Heart left ventricle (tissue), 16 donors: ENCODE data around the gene LHX2. TPM values are rescaled to one million over a fixed set of nuclear protein-coding genes. Genes with fewer than 3 reads are reported as not detected.
"Not testable (repeated sequence)": the region's sequence is repeated elsewhere in the genome, so short reads cannot be mapped to it uniquely, and the experiment has no call there.

Source experiments
- ATAC-seq, 4 donors: fragments of 200-7000 bp; cut with Tn5 transposase; one replicate each; pipeline ENCODE4 v1.9.1; 2020 to 2022; ENCODE audit warnings: moderate library complexity in 4 of 4, mild to moderate bottlenecking in 3 of 4, moderate number of reproducible peaks in 1 of 4
- DNase-seq, 5 donors: peaks; one replicate each; pipeline ENCODE4 v3.0.0-alpha.2; 2020
- H3K27ac ChIP-seq, 12 donors: fragments of 200-600 bp; sonication (generic) in 4 of 12; one replicate each; pipeline versions ENCODE4 v1.5.0 to v1.8.0; 2016 to 2022; ENCODE audit warnings: mild to moderate bottlenecking in 2 of 12
- H3K27me3 ChIP-seq, 9 donors: fragments of 200-600 bp; sonication (generic) in 2 of 9; one replicate each; pipeline versions ENCODE4 v1.5.1 to v1.8.0; 2016 to 2022; ENCODE audit warnings: mild to moderate bottlenecking in 3 of 9
- H3K36me3 ChIP-seq, 9 donors: fragments of 200-600 bp; sonication (generic) in 2 of 9; one replicate each; pipeline versions ENCODE4 v1.5.0 to v1.8.0; 2018 to 2022; ENCODE audit warnings: mild to moderate bottlenecking in 2 of 9
- H3K4me1 ChIP-seq, 12 donors: fragments of 200-600 bp; sonication (generic) in 4 of 12; one replicate each; pipeline versions ENCODE4 v1.5.0 to v1.8.0; 2016 to 2022; ENCODE audit warnings: mild to moderate bottlenecking in 3 of 12
- H3K4me3 ChIP-seq, 12 donors: fragments of 200-600 bp; sonication (generic) in 4 of 12; one replicate each; pipeline versions ENCODE4 v1.5.0 to v1.8.0; 2017 to 2022; ENCODE audit warnings: mild to moderate bottlenecking in 9 of 12, moderate library complexity in 4 of 12
- H3K9me3 ChIP-seq, 12 donors: fragments of 200-600 bp; sonication (generic) in 4 of 12; one replicate each; pipeline versions ENCODE4 v1.5.0 to v1.8.0; 2016 to 2022; ENCODE audit warnings: mild to moderate bottlenecking in 1 of 12
- POLR2A ChIP-seq, 2 donors: fragments of 450-650 bp; IDR thresholded peaks; one replicate each; pipeline ENCODE4 v1.6.1; 2017; ENCODE audit warnings: antibody characterized with exemption in 2 of 2, mild to moderate bottlenecking in 2 of 2, moderate library complexity in 2 of 2
- WGBS, 4 donors: extraction: QIAGEN DNeasy Blood & Tissue Kit in 2 of 4; methylation state at CpG; one replicate each; pipeline versions ENCODE4 v1.1.5 to v1.1.7; 2013 to 2018; 5-methylcytosine and 5-hydroxymethylcytosine counted together
- intact Hi-C, 10 donors: fragments of 100-400 bp; cut with DNase I; formaldehyde crosslinking; loops; one replicate each; pipeline versions ENCODE4 v1.11.1 to v1.14.2; 2022
- polyA plus RNA-seq, 2 donors: library from polyadenylated mRNA; stranded (reverse); fragments of 200-250 nt; gene quantifications; one replicate each; pipeline ENCODE4 v1.2.3, GENCODE V29; 2013
- total RNA-seq, 9 donors: library from RNA; depleted of rRNA in 2 of 9; stranded (reverse); fragments of >200 nt in 2 of 9; fragmentation: NEBNext Ultra II Directional in 3 of 9; extraction: Animal tissue kit (Norgen Biotek cat#: 25700) in 3 of 9; gene quantifications; one replicate each; pipeline versions ENCODE4 v1.1.0 to v1.2.4, GENCODE V29; 2016 to 2023
- TF ChIP-seq, protein P1 (sequence below), 12 donors: fragments of 200-600 bp; sonication (generic) in 4 of 12; IDR thresholded peaks; one replicate each; pipeline versions ENCODE4 v1.5.0 to v1.8.0; 2018 to 2022; ENCODE audit warnings: antibody characterized with exemption in 12 of 12, mild to moderate bottlenecking in 5 of 12
- donor health status: ischemic (EF 13 %, LVEDD 7.1; RV severe dilation, severe dysfunction).
- donor health status: healthy with polysubstance abuse.
- donor health status: DM: no; HTN: yes; CAD: no.
- donor health status: DM: no; HTN: no; CAD: no.
- donor health status: ischemic (EF 25% LVEDD 6.9; RV normal size, moderate dysfunction).
- donor health status: ischemic (EF 25% LVEDD 5.7; RV mildly dilated, moderate dysfunction).
- donor health status: healthy.
- donor health status: DM: yes; HTN: yes; CAD: no.
- donor health status: ischemic (EF 35%, LVEDD 5.7; RV mildly dilated, moderate dysfunction).
- donor health status: nonischemic (EF 11% LVEDD 7.7; RV severe dilation, severe dysfunction).
- donor health status: DM: yes; HTN: yes; CAD: no.
- donor health status: PGD.
- donor health status: ischemic (EF 29% LVEDD 5.4; RV normal size, mild dysfunction).
- donor health status: nonischemic (EF 23%, LVEDD 6.1; RV moderate dilation, normal function).

LHX2 gene
- total and polyA plus RNA-seq, 11 donors, result 0.10 to 1.3 (median 0.28) TPM; not detected in 5

GRCh38 chr9:123972618-123973017 is 39.0 kb upstream of the LHX2 start:
- no peaks in the 10 kb centered on the region for H3K36me3 ChIP-seq
- no peak for TF ChIP-seq POLR2A (IDR thresholded peaks at IDR 0.05)
- TF ChIP-seq, protein P1, sequence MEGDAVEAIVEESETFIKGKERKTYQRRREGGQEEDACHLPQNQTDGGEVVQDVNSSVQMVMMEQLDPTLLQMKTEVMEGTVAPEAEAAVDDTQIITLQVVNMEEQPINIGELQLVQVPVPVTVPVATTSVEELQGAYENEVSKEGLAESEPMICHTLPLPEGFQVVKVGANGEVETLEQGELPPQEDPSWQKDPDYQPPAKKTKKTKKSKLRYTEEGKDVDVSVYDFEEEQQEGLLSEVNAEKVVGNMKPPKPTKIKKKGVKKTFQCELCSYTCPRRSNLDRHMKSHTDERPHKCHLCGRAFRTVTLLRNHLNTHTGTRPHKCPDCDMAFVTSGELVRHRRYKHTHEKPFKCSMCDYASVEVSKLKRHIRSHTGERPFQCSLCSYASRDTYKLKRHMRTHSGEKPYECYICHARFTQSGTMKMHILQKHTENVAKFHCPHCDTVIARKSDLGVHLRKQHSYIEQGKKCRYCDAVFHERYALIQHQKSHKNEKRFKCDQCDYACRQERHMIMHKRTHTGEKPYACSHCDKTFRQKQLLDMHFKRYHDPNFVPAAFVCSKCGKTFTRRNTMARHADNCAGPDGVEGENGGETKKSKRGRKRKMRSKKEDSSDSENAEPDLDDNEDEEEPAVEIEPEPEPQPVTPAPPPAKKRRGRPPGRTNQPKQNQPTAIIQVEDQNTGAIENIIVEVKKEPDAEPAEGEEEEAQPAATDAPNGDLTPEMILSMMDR (IDR thresholded peaks at IDR 0.05), result no peak
- no peaks in the 10 kb centered on the region for H3K9me3 ChIP-seq
- no peak overlapping the region for H3K27ac ChIP-seq
- 94 to 97% (median 95%) methylated on average over 8 of the region's 8 CpGs for WGBS, 4 donors
- no peak for ATAC-seq
- DNase-seq, result no peak
- intact Hi-C loops, result no loop called here
- no peaks in the 10 kb centered on the region for H3K4me1 ChIP-seq
- peaks cover 0 to 29% (median 5%) of the 10 kb centered on the region in 9 donors for H3K27me3 ChIP-seq
- no peak overlapping the region for H3K4me3 ChIP-seq

DNA sequence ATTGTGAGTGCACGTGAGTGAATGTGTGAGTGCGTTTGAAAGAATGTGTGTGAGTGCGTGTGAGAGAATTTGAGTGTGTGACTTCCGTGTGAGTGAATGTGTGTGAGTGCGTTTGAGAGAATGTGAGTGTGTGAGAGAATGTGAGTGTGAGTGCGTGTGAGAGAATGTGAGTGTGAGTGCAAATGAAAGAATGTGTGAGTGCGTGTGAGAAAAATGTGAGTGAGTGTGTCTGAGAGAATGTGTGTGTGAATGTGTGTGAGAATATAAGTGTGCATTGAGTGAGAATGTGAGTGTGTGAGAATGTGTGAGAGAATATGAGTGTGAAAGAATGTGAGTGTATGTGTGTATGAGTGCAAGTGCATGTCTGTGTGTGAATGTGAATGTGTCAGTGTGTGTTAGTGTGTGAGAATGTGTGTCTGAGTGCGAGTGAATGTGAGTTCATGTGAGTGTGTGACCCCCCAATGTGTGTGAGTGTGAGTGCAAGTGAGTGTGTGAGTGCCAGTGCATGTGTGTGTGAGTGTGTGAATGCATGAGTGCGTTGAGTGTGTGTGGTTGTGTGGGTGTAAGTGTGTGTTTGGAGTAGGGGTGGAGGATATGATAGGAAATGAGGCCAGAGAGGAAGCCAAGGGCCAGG is 37.9 kb upstream of the LHX2 start:
- TF ChIP-seq, protein P1 (IDR thresholded peaks at IDR 0.05), result no peak
- no peak for TF ChIP-seq POLR2A (IDR thresholded peaks at IDR 0.05)
- intact Hi-C loops, result loop anchor here in 1 of 10 donors (2.0 kb wide), 1 partner anchor 17 kb away; no protein-coding TSS in a partner anchor
- no peak overlapping the region for H3K4me3 ChIP-seq
- H3K4me1 ChIP-seq, result no peaks in the 10 kb centered on the region
- no peaks in the 10 kb centered on the region for H3K36me3 ChIP-seq
- no peak overlapping the region for H3K27ac ChIP-seq
- peaks cover 0 to 21% (median 4%) of the 10 kb centered on the region in 9 donors for H3K27me3 ChIP-seq
- 84 to 94% (median 92%) methylated on average over 9 of the region's 9 CpGs for WGBS, 4 donors
- DNase-seq (no peak), ATAC-seq (no peak)
- H3K9me3 ChIP-seq, result no peaks in the 10 kb centered on the region

- intact Hi-C loops, result loop anchor here in 1 of 10 donors (2.0 kb wide), 1 partner anchor 16 kb away; no protein-coding TSS in a partner anchor
- no peak overlapping the region for H3K27ac ChIP-seq
- no peaks in the 10 kb centered on the region for H3K36me3 ChIP-seq
- 75 to 84% (median 80%) methylated on average over 7 to 12 of the region's 12 CpGs for WGBS, 4 donors
- ATAC-seq, result no peak
- TF ChIP-seq, protein P1 (IDR thresholded peaks at IDR 0.05), result no peak
- no peak for TF ChIP-seq POLR2A (IDR thresholded peaks at IDR 0.05)
- no peaks in the 10 kb centered on the region for H3K9me3 ChIP-seq
- DNase-seq, result no peak
- H3K4me1 ChIP-seq, result no peaks in the 10 kb centered on the region
- H3K4me3 ChIP-seq, result no peak overlapping the region
- H3K27me3 ChIP-seq, result peaks cover 0 to 23% (median 4%) of the 10 kb centered on the region in 9 donors
Measured at GRCh38 chr9:123974471-123974870, 37.1 kb upstream of the LHX2 start.

DNA sequence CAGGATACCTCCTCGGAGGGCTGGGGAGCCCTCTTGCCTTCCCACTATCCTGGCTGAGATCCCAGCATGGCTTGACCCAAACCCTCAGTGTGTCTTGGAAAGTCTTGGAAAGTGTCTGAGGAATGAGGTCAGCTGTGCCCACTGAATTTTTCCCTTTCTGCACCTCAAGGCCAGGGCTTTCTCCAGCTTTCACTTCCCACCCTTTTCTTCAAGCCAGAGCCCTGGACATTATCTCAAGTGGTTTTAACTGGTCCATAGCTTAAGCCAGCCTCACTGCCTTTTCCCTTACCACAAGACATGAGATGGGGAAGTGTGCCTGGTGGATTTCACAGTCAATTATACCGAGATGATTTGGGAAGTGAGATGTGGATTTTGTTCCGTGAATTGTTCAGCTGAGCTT is 35.7 kb upstream of the LHX2 start:
- intact Hi-C loops, result loop anchor here in 1 of 10 donors (2.0 kb wide), 1 partner anchor 15 kb away; no protein-coding TSS in a partner anchor
- DNase-seq (no peak), ATAC-seq (no peak)
- H3K36me3 ChIP-seq, result no peaks in the 10 kb centered on the region
- peaks cover 0 to 24% (median 12%) of the 10 kb centered on the region in 9 donors for H3K27me3 ChIP-seq
- H3K9me3 ChIP-seq, result no peaks in the 10 kb centered on the region
- no peaks in the 10 kb centered on the region for H3K4me1 ChIP-seq
- no peak for TF ChIP-seq POLR2A (IDR thresholded peaks at IDR 0.05)
- TF ChIP-seq, protein P1 (IDR thresholded peaks at IDR 0.05), result no peak
- no peak overlapping the region for H3K27ac ChIP-seq
- WGBS, 4 donors, result 36 to 44% (median 42%) methylated on average over 3 of the region's 3 CpGs
- no peak overlapping the region for H3K4me3 ChIP-seq

DNA sequence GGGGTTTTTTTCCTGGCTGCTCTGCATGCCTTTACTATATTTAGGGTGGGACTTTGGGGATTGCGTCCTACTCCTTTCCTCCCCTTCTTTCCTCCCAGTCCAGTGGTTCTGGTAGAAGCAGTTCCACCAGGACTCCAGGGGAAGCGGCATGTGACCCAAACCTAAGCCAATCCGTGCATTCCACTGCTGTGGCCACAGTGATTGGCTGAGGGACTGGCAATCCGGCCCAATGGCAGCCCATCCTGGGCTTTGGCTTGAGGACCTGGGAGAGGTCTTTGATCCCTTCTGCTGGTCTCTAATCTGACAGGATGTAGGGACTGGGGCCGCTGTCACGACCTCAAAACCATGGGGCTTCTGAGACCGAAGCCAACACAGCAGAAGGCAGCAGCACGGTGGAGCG is 35.0 kb upstream of the LHX2 start:
- 62 to 71% methylated on average over 3 of the region's 9 CpGs; no CpG with 5 or more reads in 2 of the 4 donors for WGBS, 4 donors
- intact Hi-C loops, result not testable (repeated sequence)

More for the DNA sequence above, 35.0 kb upstream of the LHX2 start:
- H3K4me1 ChIP-seq, H3K27ac ChIP-seq, H3K36me3 ChIP-seq, H3K9me3 ChIP-seq, H3K4me3 ChIP-seq, ATAC-seq, DNase-seq: not testable (repeated sequence)
- H3K27me3 ChIP-seq, result peaks cover 0 to 24% (median 14%) of the 10 kb centered on the region in 9 donors
